Subcutaneous abdominal adipose tissue (tissue), 5 donors: ENCODE results near the gene SUMF1.

ENCODE experiments used
- H3K27ac ChIP-seq: one replicate; pipeline ENCODE4 v1.7.0; 2013; ENCODE audit warnings: low read depth, mild to moderate bottlenecking, inconsistent platforms, low read length, moderate library complexity
- H3K27me3 ChIP-seq, 5 donors: one replicate each; pipeline ENCODE4 v1.7.0; 2013; ENCODE audit warnings: low read length in 5 of 5, inconsistent platforms in 1 of 5; ENCODE audit not compliant: control insufficient read depth in 5 of 5, insufficient read depth in 4 of 5
- H3K36me3 ChIP-seq, 5 donors: one replicate each; pipeline ENCODE4 v1.7.0; 2013; ENCODE audit warnings: low read length in 5 of 5; ENCODE audit not compliant: control insufficient read depth in 5 of 5, insufficient read depth in 5 of 5
- H3K4me1 ChIP-seq, 5 donors: one replicate each; pipeline ENCODE4 v1.7.0; 2013; ENCODE audit warnings: low read length in 5 of 5, mild to moderate bottlenecking in 3 of 5, moderate library complexity in 1 of 5; ENCODE audit not compliant: control insufficient read depth in 5 of 5, insufficient read depth in 5 of 5
- H3K4me3 ChIP-seq, 5 donors: one replicate each; pipeline ENCODE4 v1.7.0; 2013; ENCODE audit warnings: low read length in 5 of 5, low read depth in 1 of 5
- H3K9ac ChIP-seq, 5 donors: one replicate each; pipeline ENCODE4 v1.7.0; 2013; ENCODE audit warnings: low read length in 5 of 5, mild to moderate bottlenecking in 4 of 5, moderate library complexity in 3 of 5
- H3K9me3 ChIP-seq, 5 donors: one replicate each; pipeline ENCODE4 v1.7.0; 2013; ENCODE audit warnings: low read length in 5 of 5; ENCODE audit not compliant: control insufficient read depth in 5 of 5
- donor health status: healthy.
- donor health status: healthy.
- donor health status: healthy.
- donor health status: healthy.
- donor health status: healthy.

The SUMF1 gene

GRCh38 chr3:4466741-4467521 lies at the start of gene SUMF1:
Gene SUMF1, minus strand, starts transcription at chr3:4467269. Its CDS starts 24 bp downstream, at chr3:4467245.
- Histone ChIP-seq H3K27ac (peak within 1 kb of the TSS; percentile 80), H3K9me3 (no peaks in the 10 kb centered on the region), H3K9ac (peak within 1 kb of the TSS; percentile 89 to 95 (median 92)), H3K4me1 (peaks cover 0 to 20% (median 13%) of the 10 kb centered on the region in 5 donors), H3K36me3 (no peaks in the 10 kb centered on the region), H3K4me3 (peak within 1 kb of the TSS; percentile 86 to 98 (median 90)), H3K27me3 (no peaks in the 10 kb centered on the region)

- Histone ChIP-seq H3K4me3 (no peak overlapping the region), H3K36me3 (no peaks in the 10 kb centered on the region), H3K9me3 (no peaks in the 10 kb centered on the region), H3K9ac (no peak overlapping the region), H3K27me3 (no peaks in the 10 kb centered on the region), H3K27ac (peak overlapping the region; percentile 0), H3K4me1 (peaks cover 0 to 60% (median 34%) of the 10 kb centered on the region in 5 donors)
Observed at GRCh38 chr3:4515916-4516579, 49.0 kb upstream of the SUMF1 start.

- H3K36me3 ChIP-seq: no peaks in the 10 kb centered on the region
- H3K27ac ChIP-seq: no peak overlapping the region
- no peak overlapping the region for H3K4me3 ChIP-seq
- peaks cover 0 to 57% (median 38%) of the 10 kb centered on the region in 5 donors for H3K4me1 ChIP-seq
- H3K27me3 ChIP-seq: no peaks in the 10 kb centered on the region
- no peak overlapping the region for H3K9ac ChIP-seq
- no peaks in the 10 kb centered on the region for H3K9me3 ChIP-seq
Observed at GRCh38 chr3:4514916-4515315, 47.8 kb upstream of the SUMF1 start.

GRCh38 chr3:4514321-4514720 lies 47.3 kb upstream of the SUMF1 start:
- no peak overlapping the region for H3K4me3 ChIP-seq
- H3K4me1 ChIP-seq: peaks cover 0 to 51% (median 38%) of the 10 kb centered on the region in 5 donors
- H3K9ac ChIP-seq: no peak overlapping the region
- no peak overlapping the region for H3K27ac ChIP-seq
- H3K9me3 ChIP-seq: no peaks in the 10 kb centered on the region
- no peaks in the 10 kb centered on the region for H3K36me3 ChIP-seq
- H3K27me3 ChIP-seq: no peaks in the 10 kb centered on the region

GRCh38 chr3:4512895-4513616 lies 46.0 kb upstream of the SUMF1 start:
- Histone ChIP-seq H3K27me3 (no peaks in the 10 kb centered on the region), H3K36me3 (no peaks in the 10 kb centered on the region), H3K9ac (no peak overlapping the region), H3K9me3 (no peaks in the 10 kb centered on the region), H3K4me1 (peaks cover 0 to 38% (median 29%) of the 10 kb centered on the region in 5 donors), H3K27ac (no peak overlapping the region), H3K4me3 (no peak overlapping the region)

- Histone ChIP-seq H3K4me1 (peaks cover 0 to 34% (median 22%) of the 10 kb centered on the region in 5 donors), H3K9ac (no peak overlapping the region), H3K4me3 (peak overlapping the region in 1 of 5 donors; percentile 13), H3K27ac (no peak overlapping the region), H3K9me3 (no peaks in the 10 kb centered on the region), H3K36me3 (no peaks in the 10 kb centered on the region), H3K27me3 (no peaks in the 10 kb centered on the region)
Observed at GRCh38 chr3:4511491-4512262, 44.6 kb upstream of the SUMF1 start.

GRCh38 chr3:4509983-4510755 lies 43.1 kb upstream of the SUMF1 start:
- Histone ChIP-seq H3K9ac (no peak overlapping the region), H3K27me3 (no peaks in the 10 kb centered on the region), H3K4me1 (peaks cover 0 to 30% (median 19%) of the 10 kb centered on the region in 5 donors), H3K27ac (peak overlapping the region; percentile 7), H3K36me3 (no peaks in the 10 kb centered on the region), H3K4me3 (no peak overlapping the region), H3K9me3 (no peaks in the 10 kb centered on the region)

GRCh38 chr3:4509043-4509442 lies 42.0 kb upstream of the SUMF1 start:
- H3K36me3 ChIP-seq: no peaks in the 10 kb centered on the region
- H3K4me1 ChIP-seq: peaks cover 2 to 42% (median 30%) of the 10 kb centered on the region in 5 donors
- no peak overlapping the region for H3K4me3 ChIP-seq
- H3K27ac ChIP-seq: no peak overlapping the region
- H3K9me3 ChIP-seq: no peaks in the 10 kb centered on the region
- no peak overlapping the region for H3K9ac ChIP-seq
- H3K27me3 ChIP-seq: no peaks in the 10 kb centered on the region
